ENCODE measurements around the gene ENOX1.

- TF ChIP-seq CTCF (IDR thresholded peaks at IDR 0.05; ENCODE audit: low read length) (no peak), EZH2 (IDR thresholded peaks at IDR 0.05; ENCODE audit: borderline replicate concordance, low read length) (no peak)
Measured at GRCh38 chr13:43405457-43405856, 381.3 kb downstream of the ENOX1 start.

Data from OCI-LY1 (cell line).